HEK293T (cell line): ENCODE results near the gene RP2.

Source experiments
- BHLHE40 ChIP-seq: fragments of 450-650 bp; IDR thresholded peaks from 2 replicates; pipeline ENCODE4 v1.6.1; 2016; ENCODE audit warnings: mild to moderate bottlenecking, moderate library complexity, borderline replicate concordance
- FOXA1 ChIP-seq: fragments of 450-650 bp; IDR thresholded peaks from 2 replicates; pipeline ENCODE4 v1.6.1; 2016; ENCODE audit warnings: mild to moderate bottlenecking
- FOXK2 ChIP-seq: fragments of 450-650 bp; IDR thresholded peaks from 2 replicates; pipeline ENCODE4 v1.6.1; 2016; ENCODE audit warnings: mild to moderate bottlenecking
- FOXM1 ChIP-seq: fragments of 450-650 bp; IDR thresholded peaks from 2 replicates; pipeline ENCODE4 v1.6.1; 2017; ENCODE audit warnings: mild to moderate bottlenecking, borderline replicate concordance
- HDGF ChIP-seq: fragments of 450-650 bp; IDR thresholded peaks from 2 replicates; pipeline ENCODE4 v1.6.1; 2017; ENCODE audit warnings: antibody characterized with exemption, borderline replicate concordance
- L3MBTL2 ChIP-seq: fragments of 450-650 bp; conservative IDR thresholded peaks from 2 replicates; pipeline ENCODE4 v1.6.1; 2016; ENCODE audit warnings: mild to moderate bottlenecking
- LEF1 ChIP-seq: fragments of 450-650 bp; IDR thresholded peaks from 2 replicates; pipeline ENCODE4 v1.6.1; 2017; ENCODE audit warnings: mild to moderate bottlenecking, borderline replicate concordance
- NFRKB ChIP-seq: fragments of 450-650 bp; IDR thresholded peaks from 2 replicates; pipeline ENCODE4 v1.6.1; 2016; ENCODE audit warnings: mild to moderate bottlenecking, moderate library complexity
- SP1 ChIP-seq: fragments of 450-650 bp; IDR thresholded peaks from 2 replicates; pipeline ENCODE4 v1.6.1; 2017
- SUZ12 ChIP-seq: fragments of 450-650 bp; IDR thresholded peaks from 2 replicates; pipeline ENCODE4 v1.6.1; 2016; ENCODE audit warnings: mild to moderate bottlenecking
- ZNF384 ChIP-seq: fragments of 450-650 bp; IDR thresholded peaks from 2 replicates; pipeline ENCODE4 v1.6.1; 2016
- TF ChIP-seq, protein P1 (sequence below): fragments of 450-650 bp; IDR thresholded peaks from 2 replicates; pipeline ENCODE4 v1.6.1; 2016

DNA sequence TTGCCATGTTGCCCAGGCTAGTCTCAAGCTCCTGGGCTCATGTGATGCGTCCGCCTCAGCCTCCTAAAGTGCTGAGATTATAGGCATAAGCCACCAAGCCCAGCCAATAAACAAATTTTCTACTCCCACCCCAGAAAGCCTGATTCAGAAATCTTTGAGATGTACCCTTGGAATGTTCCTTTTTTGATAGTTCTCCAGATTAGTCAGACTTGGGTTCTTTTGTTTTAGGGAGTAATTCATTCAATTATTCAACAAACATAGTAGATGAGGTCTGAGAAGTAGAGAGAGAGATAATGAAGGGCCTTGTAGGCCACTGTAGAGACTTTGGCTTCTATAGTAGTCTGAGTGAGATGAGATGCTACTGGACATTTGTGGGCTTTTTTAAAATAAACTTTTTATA lies 27.8 kb downstream of the RP2 start:
- TF ChIP-seq ZNF384 (no peak), BHLHE40 (no peak), NFRKB (no peak), SP1 (no peak), FOXM1 (no peak), FOXK2 (no peak), L3MBTL2 (no peak), HDGF (no peak), LEF1 (no peak), FOXA1 (no peak), SUZ12 (no peak)
- TF ChIP-seq, protein P1, sequence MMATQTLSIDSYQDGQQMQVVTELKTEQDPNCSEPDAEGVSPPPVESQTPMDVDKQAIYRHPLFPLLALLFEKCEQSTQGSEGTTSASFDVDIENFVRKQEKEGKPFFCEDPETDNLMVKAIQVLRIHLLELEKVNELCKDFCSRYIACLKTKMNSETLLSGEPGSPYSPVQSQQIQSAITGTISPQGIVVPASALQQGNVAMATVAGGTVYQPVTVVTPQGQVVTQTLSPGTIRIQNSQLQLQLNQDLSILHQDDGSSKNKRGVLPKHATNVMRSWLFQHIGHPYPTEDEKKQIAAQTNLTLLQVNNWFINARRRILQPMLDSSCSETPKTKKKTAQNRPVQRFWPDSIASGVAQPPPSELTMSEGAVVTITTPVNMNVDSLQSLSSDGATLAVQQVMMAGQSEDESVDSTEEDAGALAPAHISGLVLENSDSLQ = no peak
